HEK293T (cell line): Measurements from ENCODE around the gene ZNF521.

Source experiments
- ARNT ChIP-seq: fragments of 450-650 bp; IDR thresholded peaks from 2 replicates; pipeline ENCODE4 v1.6.1; 2017; ENCODE audit warnings: mild to moderate bottlenecking
- FOXM1 ChIP-seq: fragments of 450-650 bp; IDR thresholded peaks from 2 replicates; pipeline ENCODE4 v1.6.1; 2017; ENCODE audit warnings: mild to moderate bottlenecking, borderline replicate concordance
- SUZ12 ChIP-seq: fragments of 450-650 bp; IDR thresholded peaks from 2 replicates; pipeline ENCODE4 v1.6.1; 2016; ENCODE audit warnings: mild to moderate bottlenecking
- TF ChIP-seq, protein P1 (sequence below): fragments of 450-650 bp; IDR thresholded peaks from 2 replicates; pipeline ENCODE4 v1.6.1; 2016

DNA sequence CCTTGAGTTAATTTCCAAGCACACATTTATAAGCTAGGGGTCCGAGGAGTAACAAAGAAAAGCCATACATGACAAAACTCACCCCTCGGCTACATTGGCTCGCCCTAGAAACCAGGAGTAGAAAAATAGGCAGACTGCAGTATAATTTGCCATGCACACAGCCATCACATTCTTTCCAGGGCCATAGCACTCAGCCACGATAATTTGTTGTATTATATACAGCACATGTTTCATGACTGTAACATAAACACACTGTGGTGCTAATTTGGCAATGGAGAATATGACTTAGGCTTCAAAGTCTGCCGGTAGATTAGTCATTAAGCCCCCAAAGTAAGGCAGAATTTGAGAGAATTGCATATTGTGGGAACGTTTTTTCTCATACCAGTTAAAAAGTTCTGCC is 254.9 kb downstream of the ZNF521 start:
- no peak for TF ChIP-seq FOXM1
- no peak for TF ChIP-seq ARNT
- no peak for TF ChIP-seq SUZ12
- TF ChIP-seq, protein P1, sequence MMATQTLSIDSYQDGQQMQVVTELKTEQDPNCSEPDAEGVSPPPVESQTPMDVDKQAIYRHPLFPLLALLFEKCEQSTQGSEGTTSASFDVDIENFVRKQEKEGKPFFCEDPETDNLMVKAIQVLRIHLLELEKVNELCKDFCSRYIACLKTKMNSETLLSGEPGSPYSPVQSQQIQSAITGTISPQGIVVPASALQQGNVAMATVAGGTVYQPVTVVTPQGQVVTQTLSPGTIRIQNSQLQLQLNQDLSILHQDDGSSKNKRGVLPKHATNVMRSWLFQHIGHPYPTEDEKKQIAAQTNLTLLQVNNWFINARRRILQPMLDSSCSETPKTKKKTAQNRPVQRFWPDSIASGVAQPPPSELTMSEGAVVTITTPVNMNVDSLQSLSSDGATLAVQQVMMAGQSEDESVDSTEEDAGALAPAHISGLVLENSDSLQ, result no peak
